ENCODE measurements around the gene CNOT11.
"Not testable (repeated sequence)": the region's sequence is repeated elsewhere in the genome, so short reads cannot be mapped to it uniquely, and the experiment has no call there.

CNOT11 gene

DNA sequence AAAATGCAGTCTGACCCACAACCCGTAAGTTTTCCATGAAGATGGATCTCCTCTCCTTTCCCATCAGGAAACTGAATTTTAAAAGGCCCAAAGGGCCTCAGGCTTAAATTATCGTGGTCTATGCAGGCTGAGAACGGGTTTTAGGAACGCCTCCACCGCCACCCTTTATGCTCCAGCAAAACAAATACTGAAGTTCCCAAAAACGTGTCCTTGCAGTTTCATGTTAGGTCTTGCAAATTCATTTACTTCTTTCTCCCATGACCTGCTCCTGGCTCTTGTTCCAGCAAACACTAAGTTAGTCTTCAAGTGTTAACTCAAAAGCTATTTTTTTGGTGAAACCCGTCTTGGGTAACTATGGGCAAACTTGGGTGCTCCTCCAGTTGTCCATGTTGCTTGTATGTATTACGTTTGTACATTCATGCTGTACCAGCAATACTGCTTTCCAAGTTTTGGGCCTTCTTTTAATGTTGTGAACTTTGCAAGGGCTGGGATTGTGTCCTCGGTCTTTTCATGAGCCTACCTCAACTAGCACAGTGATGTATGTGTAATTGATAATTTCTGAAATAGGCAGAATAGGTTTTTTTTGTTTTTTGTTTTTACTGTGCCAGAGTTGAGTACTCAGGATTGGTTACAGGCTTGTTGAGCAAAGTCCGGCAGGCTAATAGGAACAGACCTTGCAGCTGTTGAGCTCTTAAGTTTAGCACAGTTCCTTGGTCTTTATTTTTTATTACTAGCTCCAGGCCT, 57.6 kb downstream of the CNOT11 start:
- DNase-seq (ENCODE audit: low spot score) = no peak

DNA sequence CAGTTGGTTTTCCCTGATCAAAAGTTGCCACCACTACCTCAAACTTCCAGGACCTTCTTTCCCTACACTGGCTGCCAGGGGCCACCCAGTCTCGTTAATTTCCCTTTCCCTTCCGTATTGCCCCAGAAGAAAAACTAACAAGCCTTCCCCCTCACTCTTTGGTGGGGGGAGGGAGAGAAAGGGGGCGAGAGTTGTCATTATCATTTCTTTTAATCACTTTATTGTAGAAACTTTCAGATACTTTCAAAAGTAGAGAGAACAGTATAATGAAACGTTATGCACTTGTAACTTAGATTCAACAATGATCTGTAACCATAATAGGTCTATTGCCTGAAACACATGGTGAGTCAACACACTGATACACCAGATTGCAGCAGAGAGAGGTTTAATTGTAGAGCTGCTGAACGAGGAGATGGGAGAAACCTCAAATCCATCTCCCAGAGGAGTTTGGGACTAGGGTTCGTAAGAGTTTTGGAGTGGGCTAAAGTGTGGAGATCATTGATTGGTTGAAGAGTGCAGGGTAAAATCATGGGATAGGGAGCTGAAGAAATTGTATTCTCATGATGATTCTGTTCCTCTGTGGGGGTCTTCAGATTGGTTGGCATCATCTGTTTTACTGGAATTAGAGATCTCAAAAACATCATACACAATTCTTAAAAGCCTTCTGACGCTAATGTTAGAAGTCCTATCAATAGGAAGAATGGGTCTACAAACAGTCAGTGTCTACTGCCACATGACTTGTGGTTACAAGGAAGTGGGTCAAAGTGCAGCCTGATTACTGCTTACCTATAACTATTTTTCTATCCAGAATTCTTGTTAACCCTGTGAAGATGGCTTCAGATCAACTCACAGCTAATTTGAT, 58.4 kb downstream of the CNOT11 start:
- no peak for DNase-seq (ENCODE audit: low spot score)

DNA sequence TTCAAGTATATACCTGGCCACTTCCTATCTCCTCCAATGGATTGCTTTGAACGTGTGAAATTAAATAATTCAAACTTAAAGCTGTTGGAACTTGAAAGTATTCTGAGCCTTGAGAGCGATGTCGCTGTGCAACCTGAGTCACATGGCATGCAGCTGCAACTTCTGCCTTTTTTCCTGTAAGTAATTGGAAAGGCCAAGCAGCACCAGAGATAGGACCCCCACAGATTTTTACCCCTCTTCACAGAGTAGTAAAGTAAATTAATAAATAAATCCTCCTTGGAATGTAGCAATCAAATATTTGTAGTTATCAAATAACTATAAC, 59.0 kb downstream of the CNOT11 start:
- DNase-seq (ENCODE audit: low spot score) = no peak

DNA sequence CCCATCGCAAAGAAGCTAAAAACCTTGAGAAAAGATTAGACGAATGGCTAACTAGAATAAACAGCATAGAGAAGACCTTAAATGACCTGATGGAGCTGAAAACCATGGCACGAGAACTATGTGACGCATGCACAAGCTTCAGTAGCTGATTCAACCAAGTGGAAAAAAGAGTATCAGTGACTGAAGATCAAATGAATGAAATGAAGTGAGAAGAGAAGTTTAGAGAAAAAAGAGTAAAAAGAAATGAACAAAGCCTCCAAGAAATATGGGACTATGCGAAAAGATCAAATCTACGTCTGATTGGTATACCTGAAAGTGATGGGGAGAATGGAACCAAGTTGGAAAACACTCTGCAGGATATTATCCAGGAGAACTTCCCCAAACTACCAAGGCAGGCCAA, 63.9 kb downstream of the CNOT11 start:
- DNase-seq (ENCODE audit: low spot score) = not testable (repeated sequence)

Data from hematopoietic multipotent progenitor cell treated with erythropoietin and hydrocortisone succinate and interleukin-3 and kit ligand, for 15 days (in vitro differentiated cells).